ENCODE measurements around the gene B3GALT6. TPM values are rescaled to one million over a fixed set of nuclear protein-coding genes. Genes with fewer than 3 reads are reported as not detected.

Gene B3GALT6
- total RNA-seq, 1 donor from 2014 or later, result 31.9 TPM

DNA sequence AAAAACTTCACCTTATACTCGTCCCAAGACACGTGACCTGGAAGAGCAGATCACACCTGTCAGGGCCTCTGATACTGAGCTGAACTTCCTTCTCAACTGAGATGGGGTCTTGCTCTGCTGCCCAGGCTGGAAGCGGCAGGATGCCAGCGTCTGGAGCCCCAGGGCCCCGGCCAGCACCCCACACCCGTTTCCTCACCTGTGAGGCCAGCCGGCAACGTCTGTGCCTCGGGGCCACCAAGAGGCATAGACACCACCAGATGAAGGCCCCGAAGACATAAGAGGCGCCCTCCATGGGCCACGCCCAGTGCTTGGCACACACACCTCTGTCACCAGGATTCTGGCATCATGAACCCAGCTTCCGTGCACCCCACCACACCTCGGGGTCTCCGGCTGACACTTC, 8.7 kb upstream of the B3GALT6 start:
- H3K27me3 Mint-ChIP-seq, result no peaks in the 10 kb centered on the region
- H3K36me3 Mint-ChIP-seq (ENCODE audit: insufficient read depth), result peaks cover 16% of the 10 kb centered on the region
- H3K9me3 Mint-ChIP-seq (ENCODE audit: low read depth), result no peaks in the 10 kb centered on the region
- TF ChIP-seq CTCF (IDR thresholded peaks at IDR 0.05; ENCODE audit: unreplicated experiment), result no peak
- DNase-seq (ENCODE audit: low spot score, unreplicated experiment), result no peak
- H3K4me3 Mint-ChIP-seq (ENCODE audit: low read depth), result no peak overlapping the region
- H3K27ac Mint-ChIP-seq, result no peak overlapping the region
- H3K4me1 Mint-ChIP-seq (ENCODE audit: low read depth), result no peaks in the 10 kb centered on the region

DNA sequence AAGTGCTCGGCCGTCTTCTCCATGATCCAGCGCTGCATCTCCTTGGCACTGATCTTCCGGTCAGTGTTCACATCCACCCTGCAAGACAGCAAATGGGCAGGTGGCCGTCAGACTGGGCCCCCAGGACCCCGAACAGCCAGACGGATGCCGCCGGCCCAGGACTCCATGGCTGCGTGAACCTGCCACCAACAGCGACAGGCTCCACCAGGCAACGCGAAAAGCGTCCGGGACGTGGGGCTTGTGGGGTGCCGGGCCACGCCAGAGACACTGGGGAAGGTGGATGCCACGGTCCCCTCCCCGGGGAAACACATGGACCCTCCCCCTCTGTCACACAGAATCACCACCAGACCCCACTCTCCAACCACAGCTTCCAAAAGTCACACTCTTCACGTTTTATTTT, 8.1 kb upstream of the B3GALT6 start:
- no peak overlapping the region for H3K27ac Mint-ChIP-seq
- H3K9me3 Mint-ChIP-seq (ENCODE audit: low read depth), result no peaks in the 10 kb centered on the region
- no peak for DNase-seq (ENCODE audit: low spot score, unreplicated experiment)
- H3K27me3 Mint-ChIP-seq, result no peaks in the 10 kb centered on the region
- no peaks in the 10 kb centered on the region for H3K4me1 Mint-ChIP-seq (ENCODE audit: low read depth)
- peaks cover 16% of the 10 kb centered on the region for H3K36me3 Mint-ChIP-seq (ENCODE audit: insufficient read depth)
- H3K4me3 Mint-ChIP-seq (ENCODE audit: low read depth), result no peak overlapping the region
- TF ChIP-seq CTCF (IDR thresholded peaks at IDR 0.05; ENCODE audit: unreplicated experiment), result no peak

DNA sequence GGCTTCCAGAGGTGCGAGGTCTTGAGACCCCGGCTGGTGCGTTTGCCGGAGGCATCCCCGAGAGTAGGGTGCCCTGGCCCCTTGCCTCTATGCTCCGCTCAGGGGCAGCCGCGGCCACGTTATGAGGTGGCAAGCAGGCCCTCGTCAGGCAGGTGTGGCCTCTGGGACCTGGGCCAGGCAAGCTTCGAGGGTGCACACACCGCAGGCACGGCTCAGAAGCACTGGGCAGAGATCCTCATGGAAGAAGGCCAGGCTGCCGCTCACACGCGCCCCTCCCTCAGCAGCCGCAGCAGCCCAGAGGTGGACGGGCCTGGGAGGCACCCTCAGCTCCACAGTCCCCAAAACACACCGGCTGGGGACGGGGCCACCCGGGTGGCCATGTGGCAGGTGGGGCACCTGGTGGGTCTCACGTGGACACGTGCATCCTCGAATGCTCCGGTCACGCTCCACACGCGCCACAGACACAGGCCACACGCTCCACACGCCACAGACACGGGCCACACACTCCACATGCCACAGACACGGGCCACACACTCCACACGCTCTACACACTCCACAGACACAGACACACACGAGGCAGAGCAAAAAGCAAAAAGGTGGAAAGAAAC, 6.7 kb upstream of the B3GALT6 start:
- H3K4me3 Mint-ChIP-seq (ENCODE audit: low read depth), result no peak overlapping the region
- no peak for DNase-seq (ENCODE audit: low spot score, unreplicated experiment)
- peaks cover 17% of the 10 kb centered on the region for H3K36me3 Mint-ChIP-seq (ENCODE audit: insufficient read depth)
- peaks cover 1% of the 10 kb centered on the region for H3K4me1 Mint-ChIP-seq (ENCODE audit: low read depth)
- TF ChIP-seq CTCF (IDR thresholded peaks at IDR 0.05; ENCODE audit: unreplicated experiment), result no peak
- H3K9me3 Mint-ChIP-seq (ENCODE audit: low read depth), result no peaks in the 10 kb centered on the region
- no peaks in the 10 kb centered on the region for H3K27me3 Mint-ChIP-seq
- H3K27ac Mint-ChIP-seq, result no peak overlapping the region

- Mint-ChIP-seq H3K4me3 (ENCODE audit: low read depth) (no peak overlapping the region), H3K27me3 (no peaks in the 10 kb centered on the region), H3K36me3 (ENCODE audit: insufficient read depth) (peaks cover 13% of the 10 kb centered on the region), H3K9me3 (ENCODE audit: low read depth) (no peaks in the 10 kb centered on the region), H3K4me1 (ENCODE audit: low read depth) (peaks cover 6% of the 10 kb centered on the region), H3K27ac (no peak overlapping the region)
- no peak for TF ChIP-seq CTCF (IDR thresholded peaks at IDR 0.05; ENCODE audit: unreplicated experiment)
- DNase-seq (ENCODE audit: low spot score, unreplicated experiment), result no peak
Observed at GRCh38 chr1:1225913-1226312, 6.1 kb upstream of the B3GALT6 start.

DNA sequence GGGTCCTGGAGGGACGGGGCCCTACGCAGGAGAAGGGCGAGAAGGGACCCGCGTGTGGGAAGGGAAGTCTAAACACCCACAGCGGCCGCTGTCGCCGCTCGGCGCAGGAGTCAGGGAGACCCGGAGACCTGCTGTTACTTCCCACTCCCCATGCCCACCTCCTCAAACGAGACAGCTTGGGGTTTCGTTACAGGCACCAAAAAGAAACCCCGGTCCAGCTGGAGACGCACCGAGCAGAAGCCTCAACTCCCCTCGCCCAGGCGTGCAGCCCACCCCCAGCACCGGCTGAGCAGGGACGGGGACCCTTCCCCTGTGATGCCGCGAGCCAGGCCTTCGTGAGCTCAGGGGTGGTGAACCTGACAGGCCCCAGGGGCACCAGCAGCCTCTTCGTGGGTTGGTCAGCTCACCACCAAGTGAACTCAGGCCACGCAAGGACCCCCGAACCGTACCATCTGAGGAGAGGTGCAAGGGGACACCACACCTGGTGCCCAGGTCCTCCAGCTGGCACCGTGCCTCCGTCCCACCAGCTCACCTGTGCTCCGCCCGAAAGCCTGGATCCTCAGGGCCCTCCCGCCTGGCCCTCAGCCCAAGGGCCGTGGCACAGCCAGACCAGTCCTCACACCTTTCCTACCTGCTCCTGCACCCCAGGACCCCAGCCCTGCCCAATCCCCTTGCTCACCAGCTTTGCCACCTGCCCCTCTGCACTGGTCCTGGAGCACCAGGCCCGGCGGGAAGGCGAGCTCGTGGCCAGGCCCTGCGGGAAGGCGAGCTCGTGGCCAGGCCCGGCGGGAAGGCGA, 5.3 kb upstream of the B3GALT6 start:
- peaks cover 11% of the 10 kb centered on the region for H3K36me3 Mint-ChIP-seq (ENCODE audit: insufficient read depth)
- no peak for DNase-seq (ENCODE audit: low spot score, unreplicated experiment)
- H3K27me3 Mint-ChIP-seq, result no peaks in the 10 kb centered on the region
- H3K4me3 Mint-ChIP-seq (ENCODE audit: low read depth), result no peak overlapping the region
- peaks cover 7% of the 10 kb centered on the region for H3K4me1 Mint-ChIP-seq (ENCODE audit: low read depth)
- TF ChIP-seq CTCF (IDR thresholded peaks at IDR 0.05; ENCODE audit: unreplicated experiment), result no peak
- H3K9me3 Mint-ChIP-seq (ENCODE audit: low read depth), result no peaks in the 10 kb centered on the region
- H3K27ac Mint-ChIP-seq, result no peak overlapping the region
